ENCODE results near the gene RANBP3. TPM values are rescaled to one million over a fixed set of nuclear protein-coding genes. Genes with fewer than 3 reads are reported as not detected.

RANBP3 gene
- total and polyA plus RNA-seq, 2 of the 8 experiments (the other 6 are each of a cell fraction or from before 2014, with no cell fraction given) = 95.4 to 122 TPM

- TF ChIP-seq CHD7 (IDR thresholded peaks at IDR 0.05; ENCODE audit: insufficient replicate concordance, low read length) (no peak), ZNF274 (IDR thresholded peaks at IDR 0.05; ENCODE audit: borderline replicate concordance, extremely low read depth, low read length) (no peak), BACH1 (IDR thresholded peaks at IDR 0.05; ENCODE audit: low read length) (no peak), SP4 (IDR thresholded peaks at IDR 0.05; ENCODE audit: low read length) (no peak), KDM5A (IDR thresholded peaks at IDR 0.05; ENCODE audit: low read length) (no peak), RBBP5 (IDR thresholded peaks at IDR 0.05; ENCODE audit: borderline replicate concordance, low read depth, low read length) (no peak), GTF2F1 (IDR thresholded peaks at IDR 0.05; ENCODE audit: borderline replicate concordance, low read depth, low read length) (no peak), CREB1 (IDR thresholded peaks at IDR 0.05) (no peak), E2F6 (IDR thresholded peaks at IDR 0.05) (no peak), SP2 (IDR thresholded peaks at IDR 0.05; ENCODE audit: low read length) (no peak), EZH2 (IDR thresholded peaks at IDR 0.05; ENCODE audit: low read depth, low read length, severe bottlenecking) (no peak), TAF1 (IDR thresholded peaks at IDR 0.05; ENCODE audit: low read depth, low read length) (no peak), CBX8 (IDR thresholded peaks at IDR 0.05; ENCODE audit: borderline replicate concordance, low read depth, low read length) (no peak)
Observed at GRCh38 chr19:5923356-5923755, 54.6 kb downstream of the RANBP3 start (continued).

Measured in H1 (cell line).